Heart left ventricle (tissue), 16 donors: ENCODE results near the gene WFDC5. TPM values are rescaled to one million over a fixed set of nuclear protein-coding genes. Genes with fewer than 3 reads are reported as not detected.
"Not testable (repeated sequence)": the region's sequence is repeated elsewhere in the genome, so short reads cannot be mapped to it uniquely, and the experiment has no call there.

Source experiments
- ATAC-seq, 4 donors: fragments of 200-7000 bp; cut with Tn5 transposase; one replicate each; pipeline ENCODE4 v1.9.1; 2020 to 2022; ENCODE audit warnings: moderate library complexity in 4 of 4, mild to moderate bottlenecking in 3 of 4, moderate number of reproducible peaks in 1 of 4
- DNase-seq, 5 donors: peaks; one replicate each; pipeline ENCODE4 v3.0.0-alpha.2; 2020
- H3K27ac ChIP-seq, 12 donors: fragments of 200-600 bp; sonication (generic) in 4 of 12; one replicate each; pipeline versions ENCODE4 v1.5.0 to v1.8.0; 2016 to 2022; ENCODE audit warnings: mild to moderate bottlenecking in 2 of 12
- H3K27me3 ChIP-seq, 9 donors: fragments of 200-600 bp; sonication (generic) in 2 of 9; one replicate each; pipeline versions ENCODE4 v1.5.1 to v1.8.0; 2016 to 2022; ENCODE audit warnings: mild to moderate bottlenecking in 3 of 9
- H3K36me3 ChIP-seq, 9 donors: fragments of 200-600 bp; sonication (generic) in 2 of 9; one replicate each; pipeline versions ENCODE4 v1.5.0 to v1.8.0; 2018 to 2022; ENCODE audit warnings: mild to moderate bottlenecking in 2 of 9
- H3K4me1 ChIP-seq, 12 donors: fragments of 200-600 bp; sonication (generic) in 4 of 12; one replicate each; pipeline versions ENCODE4 v1.5.0 to v1.8.0; 2016 to 2022; ENCODE audit warnings: mild to moderate bottlenecking in 3 of 12
- H3K4me3 ChIP-seq, 12 donors: fragments of 200-600 bp; sonication (generic) in 4 of 12; one replicate each; pipeline versions ENCODE4 v1.5.0 to v1.8.0; 2017 to 2022; ENCODE audit warnings: mild to moderate bottlenecking in 9 of 12, moderate library complexity in 4 of 12
- H3K9me3 ChIP-seq, 12 donors: fragments of 200-600 bp; sonication (generic) in 4 of 12; one replicate each; pipeline versions ENCODE4 v1.5.0 to v1.8.0; 2016 to 2022; ENCODE audit warnings: mild to moderate bottlenecking in 1 of 12
- POLR2A ChIP-seq, 2 donors: fragments of 450-650 bp; IDR thresholded peaks; one replicate each; pipeline ENCODE4 v1.6.1; 2017; ENCODE audit warnings: antibody characterized with exemption in 2 of 2, mild to moderate bottlenecking in 2 of 2, moderate library complexity in 2 of 2
- WGBS, 4 donors: extraction: QIAGEN DNeasy Blood & Tissue Kit in 2 of 4; methylation state at CpG; one replicate each; pipeline versions ENCODE4 v1.1.5 to v1.1.7; 2013 to 2018; 5-methylcytosine and 5-hydroxymethylcytosine counted together
- intact Hi-C, 10 donors: fragments of 100-400 bp; cut with DNase I; formaldehyde crosslinking; loops; one replicate each; pipeline versions ENCODE4 v1.11.1 to v1.14.2; 2022
- polyA plus RNA-seq, 2 donors: library from polyadenylated mRNA; stranded (reverse); fragments of 200-250 nt; gene quantifications; one replicate each; pipeline ENCODE4 v1.2.3, GENCODE V29; 2013
- total RNA-seq, 9 donors: library from RNA; depleted of rRNA in 2 of 9; stranded (reverse); fragments of >200 nt in 2 of 9; fragmentation: NEBNext Ultra II Directional in 3 of 9; extraction: Animal tissue kit (Norgen Biotek cat#: 25700) in 3 of 9; gene quantifications; one replicate each; pipeline versions ENCODE4 v1.1.0 to v1.2.4, GENCODE V29; 2016 to 2023
- TF ChIP-seq, protein P1 (sequence below), 12 donors: fragments of 200-600 bp; sonication (generic) in 4 of 12; IDR thresholded peaks; one replicate each; pipeline versions ENCODE4 v1.5.0 to v1.8.0; 2018 to 2022; ENCODE audit warnings: antibody characterized with exemption in 12 of 12, mild to moderate bottlenecking in 5 of 12
- donor health status: ischemic (EF 13 %, LVEDD 7.1; RV severe dilation, severe dysfunction).
- donor health status: healthy with polysubstance abuse.
- donor health status: DM: no; HTN: yes; CAD: no.
- donor health status: DM: no; HTN: no; CAD: no.
- donor health status: ischemic (EF 25% LVEDD 6.9; RV normal size, moderate dysfunction).
- donor health status: ischemic (EF 25% LVEDD 5.7; RV mildly dilated, moderate dysfunction).
- donor health status: healthy.
- donor health status: DM: yes; HTN: yes; CAD: no.
- donor health status: ischemic (EF 35%, LVEDD 5.7; RV mildly dilated, moderate dysfunction).
- donor health status: nonischemic (EF 11% LVEDD 7.7; RV severe dilation, severe dysfunction).
- donor health status: DM: yes; HTN: yes; CAD: no.
- donor health status: PGD.
- donor health status: ischemic (EF 29% LVEDD 5.4; RV normal size, mild dysfunction).
- donor health status: nonischemic (EF 23%, LVEDD 6.1; RV moderate dilation, normal function).

The WFDC5 gene
- total and polyA plus RNA-seq, 11 donors, result not detected

DNA sequence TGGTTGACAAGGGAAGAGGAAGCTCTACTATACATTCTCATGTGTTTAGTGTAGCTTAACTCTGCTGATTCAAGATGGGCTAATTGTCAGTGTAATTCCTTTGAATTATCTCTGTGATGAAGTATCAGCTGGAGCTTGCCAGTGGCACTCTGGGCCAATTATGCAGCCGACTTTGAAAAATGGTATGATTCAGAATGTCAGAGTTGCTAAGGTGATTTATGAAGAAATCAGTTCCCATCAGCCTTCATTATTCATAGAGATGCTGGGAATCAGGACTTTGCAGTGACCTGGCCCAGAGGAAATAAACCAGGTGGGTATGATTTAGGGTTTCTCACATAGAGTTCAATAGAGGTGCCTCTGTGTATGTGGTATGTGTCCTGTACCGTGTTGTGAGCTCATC lies 47.4 kb downstream of the WFDC5 start:
- Histone ChIP-seq H3K27ac (no peak overlapping the region), H3K27me3 (no peaks in the 10 kb centered on the region), H3K4me1 (no peaks in the 10 kb centered on the region), H3K4me3 (no peak overlapping the region), H3K9me3 (no peaks in the 10 kb centered on the region), H3K36me3 (peaks cover 0 to 37% (median 0%) of the 10 kb centered on the region in 9 donors)
- intact Hi-C loops, result no loop called here
- WGBS, 4 donors, result 87 to 93% (median 90%) methylated on average over 2 of the region's 2 CpGs
- no peak for TF ChIP-seq POLR2A (IDR thresholded peaks at IDR 0.05)
- TF ChIP-seq, protein P1, sequence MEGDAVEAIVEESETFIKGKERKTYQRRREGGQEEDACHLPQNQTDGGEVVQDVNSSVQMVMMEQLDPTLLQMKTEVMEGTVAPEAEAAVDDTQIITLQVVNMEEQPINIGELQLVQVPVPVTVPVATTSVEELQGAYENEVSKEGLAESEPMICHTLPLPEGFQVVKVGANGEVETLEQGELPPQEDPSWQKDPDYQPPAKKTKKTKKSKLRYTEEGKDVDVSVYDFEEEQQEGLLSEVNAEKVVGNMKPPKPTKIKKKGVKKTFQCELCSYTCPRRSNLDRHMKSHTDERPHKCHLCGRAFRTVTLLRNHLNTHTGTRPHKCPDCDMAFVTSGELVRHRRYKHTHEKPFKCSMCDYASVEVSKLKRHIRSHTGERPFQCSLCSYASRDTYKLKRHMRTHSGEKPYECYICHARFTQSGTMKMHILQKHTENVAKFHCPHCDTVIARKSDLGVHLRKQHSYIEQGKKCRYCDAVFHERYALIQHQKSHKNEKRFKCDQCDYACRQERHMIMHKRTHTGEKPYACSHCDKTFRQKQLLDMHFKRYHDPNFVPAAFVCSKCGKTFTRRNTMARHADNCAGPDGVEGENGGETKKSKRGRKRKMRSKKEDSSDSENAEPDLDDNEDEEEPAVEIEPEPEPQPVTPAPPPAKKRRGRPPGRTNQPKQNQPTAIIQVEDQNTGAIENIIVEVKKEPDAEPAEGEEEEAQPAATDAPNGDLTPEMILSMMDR (IDR thresholded peaks at IDR 0.05), result no peak
- no peak for ATAC-seq
- no peak for DNase-seq

DNA sequence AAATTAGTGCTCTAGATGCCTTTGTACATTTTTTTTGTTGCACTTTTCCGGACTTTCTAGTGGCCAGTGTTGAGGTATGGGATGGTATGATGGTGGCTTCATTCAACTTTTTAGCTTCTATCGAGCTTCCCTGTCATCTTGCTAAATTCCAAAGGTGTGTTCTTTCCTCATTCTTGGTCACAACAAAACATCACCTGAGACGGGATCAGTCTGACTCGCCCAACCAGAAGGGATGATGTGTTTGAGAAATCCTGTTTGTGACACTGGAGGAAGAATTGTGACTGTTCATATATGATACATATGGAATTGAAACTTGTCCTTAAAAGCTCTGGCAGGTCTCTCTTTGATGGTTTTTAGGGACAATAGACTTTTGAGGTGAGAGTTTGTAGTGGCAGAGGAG lies 47.9 kb downstream of the WFDC5 start:
- Histone ChIP-seq H3K36me3 (peaks cover 0 to 35% (median 0%) of the 10 kb centered on the region in 9 donors), H3K27me3 (no peaks in the 10 kb centered on the region), H3K27ac (no peak overlapping the region), H3K4me3 (no peak overlapping the region), H3K9me3 (no peaks in the 10 kb centered on the region), H3K4me1 (no peaks in the 10 kb centered on the region)
- intact Hi-C loops, result no loop called here
- no peak for ATAC-seq
- no peak for DNase-seq
- TF ChIP-seq POLR2A (IDR thresholded peaks at IDR 0.05), result no peak
- TF ChIP-seq, protein P1 (IDR thresholded peaks at IDR 0.05), result no peak
- 96 to 98% (median 97%) methylated on average over 4 of the region's 4 CpGs for WGBS, 4 donors

DNA sequence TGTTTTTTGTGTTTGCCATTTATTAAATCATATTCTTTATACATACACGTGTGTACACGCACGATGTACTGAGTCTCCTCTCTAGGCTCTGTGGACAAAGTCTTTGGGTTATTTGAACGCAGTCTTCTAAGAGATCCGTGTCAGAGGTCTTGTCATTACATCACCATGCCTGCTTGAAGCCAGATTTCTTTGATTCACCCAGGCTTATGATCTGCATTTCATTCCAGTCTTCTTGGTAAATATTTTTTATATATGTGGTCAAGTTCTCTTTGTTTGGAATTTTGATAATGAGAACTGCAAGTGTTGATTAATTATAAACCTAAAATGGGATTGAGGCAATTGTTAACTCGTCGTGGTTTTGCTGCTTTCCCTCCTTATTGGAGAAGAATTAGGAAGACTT lies 48.6 kb downstream of the WFDC5 start:
- TF ChIP-seq POLR2A (IDR thresholded peaks at IDR 0.05), result no peak
- TF ChIP-seq, protein P1 (IDR thresholded peaks at IDR 0.05), result no peak
- 88 to 92% (median 90%) methylated on average over 7 of the region's 7 CpGs for WGBS, 4 donors
- intact Hi-C loops, result no loop called here
- DNase-seq (no peak), ATAC-seq (no peak)
- no peaks in the 10 kb centered on the region for H3K4me1 ChIP-seq
- no peaks in the 10 kb centered on the region for H3K27me3 ChIP-seq
- no peaks in the 10 kb centered on the region for H3K9me3 ChIP-seq
- no peak overlapping the region for H3K27ac ChIP-seq
- no peak overlapping the region for H3K4me3 ChIP-seq
- H3K36me3 ChIP-seq, result peaks cover 0 to 31% (median 0%) of the 10 kb centered on the region in 9 donors

DNA sequence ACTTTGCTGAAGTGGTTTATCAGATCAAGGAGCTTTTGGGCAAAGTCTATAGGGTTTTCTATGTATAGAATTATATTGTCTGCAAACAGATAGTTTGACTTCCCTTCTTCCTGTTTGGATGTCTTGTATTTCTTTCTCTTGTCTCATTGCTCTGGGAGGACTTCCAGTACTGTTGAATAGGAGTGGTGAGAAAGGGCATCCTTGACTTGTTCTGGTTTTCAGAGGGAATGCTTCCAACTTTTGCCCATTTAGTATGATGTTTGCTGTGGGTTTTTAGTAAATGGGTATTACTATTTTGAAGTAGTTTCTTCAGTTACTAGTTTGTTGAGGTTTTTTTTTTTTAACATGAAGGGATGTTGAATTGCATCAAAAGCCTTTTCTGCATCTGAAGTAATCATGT lies 50.2 kb downstream of the WFDC5 start:
- DNase-seq, result no peak
- intact Hi-C loops, result no loop called here
- TF ChIP-seq, protein P1 (IDR thresholded peaks at IDR 0.05), result no peak
- TF ChIP-seq POLR2A (IDR thresholded peaks at IDR 0.05), result no peak
- Histone ChIP-seq H3K27ac (no peak overlapping the region), H3K36me3 (peaks cover 0 to 31% (median 3%) of the 10 kb centered on the region in 9 donors), H3K4me1 (no peaks in the 10 kb centered on the region), H3K27me3 (no peaks in the 10 kb centered on the region), H3K9me3 (no peaks in the 10 kb centered on the region), H3K4me3 (no peak overlapping the region)
- ATAC-seq, result no peak

DNA sequence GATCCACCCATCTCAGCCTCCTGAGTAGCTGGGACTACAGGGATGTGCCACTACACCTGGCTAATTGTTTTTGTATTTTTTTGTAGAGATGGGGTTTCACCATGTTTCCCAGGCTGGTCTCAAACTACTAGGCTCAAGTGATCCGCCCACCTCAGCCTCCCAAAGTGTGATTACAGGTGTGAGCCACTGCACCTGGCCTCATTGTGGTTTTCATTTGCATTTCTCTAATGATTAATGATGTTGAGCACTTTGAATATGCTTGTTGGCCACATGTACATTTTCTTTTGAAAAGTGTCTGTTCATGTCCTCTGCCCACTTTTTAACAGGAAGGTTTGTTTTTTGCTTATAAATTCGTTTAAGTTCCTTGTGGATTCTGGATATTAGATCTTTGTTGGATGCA lies 51.9 kb downstream of the WFDC5 start:
- ATAC-seq, H3K4me1 ChIP-seq, H3K9me3 ChIP-seq, intact Hi-C loops, H3K4me3 ChIP-seq, H3K27ac ChIP-seq, H3K27me3 ChIP-seq, DNase-seq: not testable (repeated sequence)
- WGBS, 4 donors, result 93 to 97% (median 94%) methylated on average over 2 of the region's 2 CpGs
- H3K36me3 ChIP-seq, result peaks cover 0 to 36% (median 3%) of the 10 kb centered on the region in 9 donors
